IMR-90 (cell line): ENCODE results near the gene ASTN2. TPM values are rescaled to one million over a fixed set of nuclear protein-coding genes. Genes with fewer than 3 reads are reported as not detected.

Experiments
- ATAC-seq: fragments of 200-7000 bp; cut with Tn5 transposase; 2 replicates; pipeline ENCODE4 v1.9.1; 2020; ENCODE audit warnings: low read depth, mild to moderate bottlenecking, moderate library complexity
- BruUV-seq: library from RNA; stranded (reverse); fragments of 400-500 nt; replicated peaks from 2 replicates; lab custom pipeline; 2021; lab: Mats Ljungman, UMichigan
- CTCF ChIA-PET: fragments of 300-600 bp; formaldehyde crosslinking; extraction: SDS; loops from one replicate; lab custom pipeline; 2021; ENCODE audit warnings: antibody characterized with exemption; lab: Yijun Ruan, JAX
- POLR2A ChIA-PET: fragments of 300-600 bp; sonication (Branson Sonifier 250); formaldehyde crosslinking; loops from one replicate; lab custom pipeline; 2022; ENCODE audit warnings: antibody characterized with exemption; ENCODE audit not compliant: unreplicated experiment; lab: Charles Lee
- DNase-seq: peaks from one replicate; pipeline ENCODE4 v3.0.0; 2013
- H2AFZ ChIP-seq: replicated peaks from 2 replicates; pipeline ENCODE3; 2013; ENCODE audit warnings: low read length, mild to moderate bottlenecking; ENCODE audit not compliant: poor library complexity
- H2AK5ac ChIP-seq: 2 replicates; pipeline ENCODE4 v1.6.1; 2013; ENCODE audit warnings: low read depth, low read length, inconsistent platforms
- H2AK9ac ChIP-seq: replicated peaks from 2 replicates; pipeline ENCODE3; 2013; ENCODE audit warnings: mild to moderate bottlenecking, low read depth, low read length, moderate library complexity; ENCODE audit not compliant: poor library complexity
- H2BK120ac ChIP-seq: 2 replicates; pipeline ENCODE4 v1.6.1; 2013; ENCODE audit warnings: low read depth, low read length, inconsistent platforms
- H2BK15ac ChIP-seq: 3 replicates; pipeline ENCODE4 v1.6.1; 2013; ENCODE audit warnings: low read depth, low read length, inconsistent platforms
- H2BK20ac ChIP-seq: 2 replicates; pipeline ENCODE4 v1.6.1; 2013; ENCODE audit warnings: low read depth, mild to moderate bottlenecking, inconsistent platforms, low read length, moderate library complexity
- H2BK5ac ChIP-seq: 2 replicates; pipeline ENCODE4 v1.6.1; 2013; ENCODE audit warnings: mild to moderate bottlenecking, low read depth, low read length, inconsistent platforms; ENCODE audit not compliant: poor library complexity, severe bottlenecking
- H3K14ac ChIP-seq: replicated peaks from 2 replicates; pipeline ENCODE4 v1.6.1; 2013; ENCODE audit warnings: low read depth, low read length, inconsistent platforms
- H3K18ac ChIP-seq: 2 replicates; pipeline ENCODE4 v1.6.1; 2013; ENCODE audit warnings: low read depth, low read length, control low read depth
- H3K23ac ChIP-seq: 2 replicates; pipeline ENCODE4 v1.6.1; 2013; ENCODE audit warnings: low read depth, low read length, inconsistent platforms
- H3K27ac ChIP-seq: 2 replicates; pipeline ENCODE4 v1.5.1; 2013; ENCODE audit warnings: mild to moderate bottlenecking, control low read depth, low read length; ENCODE audit not compliant: insufficient read depth
- H3K27me3 ChIP-seq: 2 replicates; pipeline ENCODE4 v1.6.1; 2013; ENCODE audit warnings: low read length; ENCODE audit not compliant: control insufficient read depth, insufficient read depth
- H3K36me3 ChIP-seq: 2 replicates; pipeline ENCODE4 v1.6.1; 2013; ENCODE audit warnings: low read length, mixed read lengths; ENCODE audit not compliant: control insufficient read depth, insufficient read depth
- H3K4ac ChIP-seq: 2 replicates; pipeline ENCODE4 v1.6.1; 2013; ENCODE audit warnings: low read depth, low read length, inconsistent platforms
- H3K4me1 ChIP-seq: 2 replicates; pipeline ENCODE4 v1.6.1; 2013; ENCODE audit warnings: low read length, mixed read lengths; ENCODE audit not compliant: control insufficient read depth, insufficient read depth
- H3K4me2 ChIP-seq: 2 replicates; pipeline ENCODE4 v1.6.1; 2013; ENCODE audit warnings: low read depth, mild to moderate bottlenecking, control low read depth, low read length, moderate library complexity
- H3K4me3 ChIP-seq: 2 replicates; pipeline ENCODE4 v1.5.1; 2013; ENCODE audit warnings: low read depth, mild to moderate bottlenecking, control low read depth, low read length, moderate library complexity; ENCODE audit not compliant: insufficient read depth
- H3K56ac ChIP-seq: 2 replicates; pipeline ENCODE4 v1.6.1; 2013; ENCODE audit warnings: low read length, inconsistent platforms; ENCODE audit not compliant: insufficient read depth; ENCODE audit errors: extremely low read depth
- H3K79me1 ChIP-seq, 2 experiments: 2 replicates each; pipeline ENCODE4 v1.6.1; 2013; ENCODE audit warnings: low read length in 2 of 2, inconsistent platforms in 1 of 2, low read depth in 1 of 2
- H3K9ac ChIP-seq: 2 replicates; pipeline ENCODE4 v1.6.1; 2013; ENCODE audit warnings: low read depth, low read length, control low read depth
- H3K9me1 ChIP-seq: 2 replicates; pipeline ENCODE4 v1.6.1; 2013; ENCODE audit warnings: low read length, inconsistent platforms; ENCODE audit not compliant: insufficient read depth
- H3K9me3 ChIP-seq: 2 replicates; pipeline ENCODE4 v1.6.1; 2013; ENCODE audit warnings: low read length; ENCODE audit not compliant: control insufficient read depth, insufficient read depth
- H4K20me1 ChIP-seq: 2 replicates; pipeline ENCODE4 v1.6.1; 2013; ENCODE audit warnings: low read length, inconsistent platforms; ENCODE audit not compliant: insufficient read depth
- H4K5ac ChIP-seq: 2 replicates; pipeline ENCODE4 v1.6.1; 2013; ENCODE audit warnings: mild to moderate bottlenecking, low read depth, low read length, control low read depth
- H4K8ac ChIP-seq, 2 experiments: 2 replicates each; pipeline ENCODE4 v1.6.1; 2013; ENCODE audit warnings: low read depth in 2 of 2, low read length in 2 of 2, control low read depth in 1 of 2, inconsistent platforms in 1 of 2
- H4K91ac ChIP-seq: 2 replicates; pipeline ENCODE4 v1.6.1; 2013; ENCODE audit warnings: low read depth, low read length, inconsistent platforms; ENCODE audit not compliant: insufficient read depth
- ELK1 ChIP-seq: fragments of 150-350 bp; IDR thresholded peaks from 2 replicates; pipeline ENCODE4 v1.6.1; 2016; ENCODE audit warnings: low read depth, mild to moderate bottlenecking, low read length, moderate library complexity, borderline replicate concordance
- SMC3 ChIP-seq: fragments of 150-350 bp; IDR thresholded peaks from 2 replicates; pipeline ENCODE4 v1.6.1; 2016; ENCODE audit warnings: low read depth, mild to moderate bottlenecking, antibody characterized with exemption, low read length, moderate library complexity
- WGBS, 2 experiments: methylation state at CpG; one replicate each; pipeline versions ENCODE4 v1.1.5 to v1.1.7; 2013; ENCODE audit warnings: missing lambda C conversion rate in 2 of 2; ENCODE audit not compliant: insufficient read length in 1 of 2; ENCODE audit errors: extremely low coverage in 2 of 2; 5-methylcytosine and 5-hydroxymethylcytosine counted together
- dilution Hi-C: fragments of 300-500 bp; cut with HindIII; formaldehyde crosslinking; loops from one replicate; pipeline ENCODE4 v1.14.3; 2018; ENCODE audit warnings: low sequenced_read_pairs; ENCODE audit not compliant: unreplicated experiment
- in situ Hi-C: fragments of 300-500 bp; cut with MboI; formaldehyde crosslinking; loops from 3 replicates; pipeline ENCODE4 v1.14.3; 2019; ENCODE audit warnings: low sequenced_read_pairs, inconsistent platforms, mixed read lengths
- intact Hi-C: fragments of 100-400 bp; cut with micrococcal nuclease; formaldehyde crosslinking; loops from 2 replicates; pipeline ENCODE4 v1.10.0; 2022
- polyA plus RNA-seq, 3 experiments: library from polyadenylated mRNA; depleted of rRNA; stranded (reverse); fragments of >200 nt; gene quantifications; 2 replicates each; pipeline ENCODE4 v1.2.3, GENCODE V29; 2012; ENCODE audit warnings: low replicate concordance in 1 of 3
- total RNA-seq: library from RNA; depleted of rRNA; stranded (reverse); fragments of >200 nt; gene quantifications from 2 replicates; pipeline ENCODE4 v1.2.3, GENCODE V29; 2012

The ASTN2 gene
- total and polyA plus RNA-seq, 2 of the 4 experiments (the other 2 are of a cell fraction), result 3.8 to 6.8 TPM

DNA sequence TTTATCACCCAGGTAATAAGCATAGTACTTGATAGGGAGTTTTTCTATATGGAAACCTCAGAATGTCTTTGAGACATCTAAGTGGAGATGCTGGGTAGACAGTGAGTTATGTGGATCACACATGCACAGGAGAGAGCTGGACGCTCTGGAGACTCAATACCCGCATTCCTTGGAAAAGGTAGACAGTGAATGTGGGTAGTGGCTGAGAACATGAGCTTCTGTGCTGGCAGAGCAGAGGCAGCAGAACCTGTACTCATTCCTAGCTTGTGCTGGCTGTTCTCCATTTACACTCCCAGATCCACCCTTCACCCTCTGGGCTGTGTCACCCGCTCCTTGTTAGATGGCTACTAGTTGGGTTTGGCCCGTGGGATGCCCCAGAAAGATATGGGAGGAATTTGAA is 269.8 kb downstream of the ASTN2 start:
- no peaks in the 10 kb centered on the region for H3K9me3 ChIP-seq
- H2BK5ac ChIP-seq, result no peak overlapping the region
- no peaks in the 10 kb centered on the region for H3K9me1 ChIP-seq
- BruUV-seq, result no TSS peak
- ChIA-PET CTCF (no interaction called here), POLR2A (no interaction called here)
- no peak overlapping the region for H3K23ac ChIP-seq
- H3K4ac ChIP-seq, result no peak overlapping the region
- H2AK9ac ChIP-seq, result no peak overlapping the region
- no peak overlapping the region for H3K4me2 ChIP-seq
- in situ Hi-C loops (no loop called here), dilution Hi-C loops (no loop called here), intact Hi-C loops (no loop called here)
- WGBS, 2 experiments, result no CpG with 5 or more reads among the region's 4 CpGs
- DNase-seq (no peak), ATAC-seq (no peak)
- no peak overlapping the region for H2AK5ac ChIP-seq
- no peak overlapping the region for H4K8ac ChIP-seq
- no peak overlapping the region for H3K9ac ChIP-seq
- H3K27ac ChIP-seq, result no peak overlapping the region
- no peak overlapping the region for H4K91ac ChIP-seq
- H4K5ac ChIP-seq, result no peak overlapping the region
- no peak overlapping the region for H2BK20ac ChIP-seq
- H3K56ac ChIP-seq, result no peak overlapping the region
- no peak overlapping the region for H3K14ac ChIP-seq
- no peaks in the 10 kb centered on the region for H3K36me3 ChIP-seq
- H2AFZ ChIP-seq, result no peak overlapping the region
- no peak overlapping the region for H3K4me3 ChIP-seq
- H4K20me1 ChIP-seq, result no peaks in the 10 kb centered on the region
- no peak overlapping the region for H2BK15ac ChIP-seq
- no peaks in the 10 kb centered on the region for H3K4me1 ChIP-seq
- no peak overlapping the region for H2BK120ac ChIP-seq
- no peak overlapping the region for H3K18ac ChIP-seq
- no peaks in the 10 kb centered on the region for H3K79me1 ChIP-seq
- TF ChIP-seq SMC3 (no peak), ELK1 (no peak)
- H3K27me3 ChIP-seq, result no peaks in the 10 kb centered on the region
